SU-DHL-6 (cell line): ENCODE data around the gene ALK.

Experiments used
- H2AFZ ChIP-seq: fragments of 200-600 bp; sonication (generic); 2 replicates; pipeline ENCODE4 v1.6.1; 2014; ENCODE audit warnings: low read depth, mild to moderate bottlenecking, moderate library complexity, mixed read lengths, antibody characterized with exemption, low read length; ENCODE audit not compliant: severe bottlenecking
- H3F3A ChIP-seq: fragments of 200-600 bp; shearing (Covaris generic); 2 replicates; pipeline ENCODE4 v1.6.0; 2016; ENCODE audit warnings: antibody characterized with exemption, mild to moderate bottlenecking; ENCODE audit not compliant: insufficient read depth
- H3K27ac ChIP-seq: fragments of 200-600 bp; sonication (generic); 2 replicates; pipeline ENCODE4 v1.5.1; 2016; ENCODE audit warnings: low read depth, mild to moderate bottlenecking, low read length, moderate library complexity, mixed read lengths
- H3K27me3 ChIP-seq: fragments of 200-600 bp; sonication (generic), shearing (Covaris generic); 2 replicates; pipeline ENCODE4 v1.6.0; 2014; ENCODE audit warnings: mild to moderate bottlenecking, low read length
- H3K36me3 ChIP-seq: fragments of 200-600 bp; sonication (generic); 2 replicates; pipeline ENCODE4 v1.6.1; 2014; ENCODE audit warnings: mild to moderate bottlenecking, low read length, mixed read lengths
- H3K4me2 ChIP-seq: fragments of 300-600, 200-600 bp; shearing (Covaris generic), sonication (generic); 2 replicates; pipeline ENCODE4 v1.6.0; 2014; ENCODE audit warnings: low read length, low read depth, mild to moderate bottlenecking; ENCODE audit not compliant: poor library complexity, severe bottlenecking
- H3K4me3 ChIP-seq: fragments of 200-600 bp; sonication (generic); 2 replicates; pipeline ENCODE4 v1.5.1; 2014; ENCODE audit warnings: antibody characterized with exemption, low read length, mild to moderate bottlenecking, mixed read lengths; ENCODE audit not compliant: insufficient read depth, poor library complexity, severe bottlenecking
- H3K79me2 ChIP-seq: fragments of 200-600 bp; sonication (generic); 2 replicates; pipeline ENCODE4 v1.6.1; 2014; ENCODE audit warnings: mild to moderate bottlenecking, low read length, moderate library complexity; ENCODE audit not compliant: insufficient read depth
- H3K9ac ChIP-seq: fragments of 200-600 bp; sonication (generic); 2 replicates; pipeline ENCODE4 v1.7.0; 2014; ENCODE audit warnings: mild to moderate bottlenecking, low read length
- H3K9me2 ChIP-seq: fragments of 200-600 bp; sonication (generic); replicated peaks from 2 replicates; pipeline ENCODE4 v1.6.1; 2014; ENCODE audit warnings: low read length; ENCODE audit not compliant: insufficient read depth
- H3K9me3 ChIP-seq: fragments of 200-600 bp; sonication (generic); 2 replicates; pipeline ENCODE4 v1.6.1; 2014; ENCODE audit warnings: low read length, mixed read lengths; ENCODE audit not compliant: insufficient read depth
- H4K20me1 ChIP-seq: fragments of 200-600 bp; sonication (generic); 2 replicates; pipeline ENCODE4 v1.6.1; 2014; ENCODE audit warnings: low read depth, mild to moderate bottlenecking, antibody characterized with exemption, low read length, moderate library complexity, mixed read lengths
- CTCF ChIP-seq: fragments of 200-600 bp; sonication (generic); IDR thresholded peaks from one replicate; pipeline ENCODE4 v1.5.1; 2017; ENCODE audit warnings: antibody characterized with exemption, mild to moderate bottlenecking, low read length, moderate library complexity; ENCODE audit not compliant: insufficient read depth, poor library complexity, severe bottlenecking
- EZH2phosphoT487 ChIP-seq: fragments of 200-600 bp; sonication (generic), shearing (Covaris generic); conservative IDR thresholded peaks from 2 replicates; pipeline ENCODE4 v1.6.1; 2018; ENCODE audit warnings: mild to moderate bottlenecking, antibody characterized with exemption, low read length, moderate library complexity, mixed read lengths

Gene ALK

GRCh38 chr2:29638641-29639040, 282.7 kb downstream of the ALK start:
- Histone ChIP-seq H3K9ac (no peak overlapping the region), H3K9me3 (no peaks in the 10 kb centered on the region), H2AFZ (no peak overlapping the region), H3K27me3 (no peaks in the 10 kb centered on the region), H3K4me3 (no peak overlapping the region), H3F3A (no peaks in the 10 kb centered on the region), H4K20me1 (no peaks in the 10 kb centered on the region), H3K36me3 (no peaks in the 10 kb centered on the region), H3K9me2 (no peaks in the 10 kb centered on the region), H3K79me2 (no peaks in the 10 kb centered on the region), H3K27ac (no peak overlapping the region), H3K4me2 (no peak overlapping the region)
- TF ChIP-seq EZH2phosphoT487 (no peak), CTCF (no peak)

GRCh38 chr2:29634916-29635315, 286.5 kb downstream of the ALK start:
- Histone ChIP-seq H4K20me1 (no peaks in the 10 kb centered on the region), H3K4me2 (no peak overlapping the region), H3K36me3 (no peaks in the 10 kb centered on the region), H2AFZ (no peak overlapping the region), H3K79me2 (no peaks in the 10 kb centered on the region), H3F3A (no peaks in the 10 kb centered on the region), H3K9me3 (no peaks in the 10 kb centered on the region), H3K9me2 (no peaks in the 10 kb centered on the region), H3K9ac (no peak overlapping the region), H3K4me3 (no peak overlapping the region), H3K27me3 (0 out of 2 replicates have a peak, but pooled peaks cover 2% of the 10 kb centered on the region), H3K27ac (no peak overlapping the region)
- TF ChIP-seq EZH2phosphoT487 (no peak), CTCF (no peak)

GRCh38 chr2:29632018-29632417, 289.4 kb downstream of the ALK start:
- Histone ChIP-seq H3K4me3 (no peak overlapping the region), H3K4me2 (no peak overlapping the region), H3K9me3 (no peaks in the 10 kb centered on the region), H3K9ac (no peak overlapping the region), H3K36me3 (no peaks in the 10 kb centered on the region), H4K20me1 (no peaks in the 10 kb centered on the region), H3F3A (no peaks in the 10 kb centered on the region), H3K79me2 (no peaks in the 10 kb centered on the region), H3K27ac (no peak overlapping the region), H2AFZ (no peak overlapping the region), H3K9me2 (no peaks in the 10 kb centered on the region), H3K27me3 (0 out of 2 replicates have a peak, but pooled peaks cover 2% of the 10 kb centered on the region)
- TF ChIP-seq EZH2phosphoT487 (no peak), CTCF (no peak)

GRCh38 chr2:29629495-29629894, 291.9 kb downstream of the ALK start:
- Histone ChIP-seq H3K27me3 (0 out of 2 replicates have a peak, but pooled peaks cover 2% of the 10 kb centered on the region), H3K9me2 (no peaks in the 10 kb centered on the region), H3K9me3 (no peaks in the 10 kb centered on the region), H3K9ac (no peak overlapping the region), H4K20me1 (no peaks in the 10 kb centered on the region), H3K27ac (no peak overlapping the region), H3F3A (no peaks in the 10 kb centered on the region), H3K4me2 (no peak overlapping the region), H3K79me2 (no peaks in the 10 kb centered on the region), H2AFZ (no peak overlapping the region), H3K4me3 (no peak overlapping the region), H3K36me3 (no peaks in the 10 kb centered on the region)
- TF ChIP-seq CTCF (no peak), EZH2phosphoT487 (no peak)
